Kidney capillary endothelial cell (primary cell): ENCODE measurements around the gene ECSIT.

Experiments used
- DNase-seq: peaks from one replicate; pipeline ENCODE4 v3.0.0-alpha.2; 2018; ENCODE audit warnings: low spot score

Gene ECSIT

GRCh38 chr19:11499890-11500420 lies 29.0 kb downstream of the ECSIT start:
- no peak for DNase-seq

- no peak for DNase-seq
Measured at GRCh38 chr19:11499220-11499726, 29.7 kb downstream of the ECSIT start.

GRCh38 chr19:11496391-11497163 lies 32.4 kb downstream of the ECSIT start:
- peak; percentile 74 for DNase-seq

GRCh38 chr19:11495885-11496284 lies 33.0 kb downstream of the ECSIT start:
- no peak for DNase-seq

GRCh38 chr19:11495481-11495880 lies 33.5 kb downstream of the ECSIT start:
- no peak for DNase-seq

GRCh38 chr19:11494634-11495285 lies 34.2 kb downstream of the ECSIT start:
- DNase-seq: no peak

- DNase-seq: no peak
Measured at GRCh38 chr19:11489378-11489777, 39.6 kb downstream of the ECSIT start.

GRCh38 chr19:11486661-11487503 lies 42.1 kb downstream of the ECSIT start:
- no peak for DNase-seq

- no peak for DNase-seq
Measured at GRCh38 chr19:11485245-11485837, 43.6 kb downstream of the ECSIT start.

- DNase-seq: no peak
Measured at GRCh38 chr19:11483366-11484111, 45.4 kb downstream of the ECSIT start.

- peak; percentile 75 for DNase-seq
Measured at GRCh38 chr19:11482384-11483050, 46.4 kb downstream of the ECSIT start.

GRCh38 chr19:11481534-11482383 lies 47.2 kb downstream of the ECSIT start:
- peak; percentile 58 for DNase-seq

- no peak for DNase-seq
Measured at GRCh38 chr19:11480715-11481533, 48.0 kb downstream of the ECSIT start, which contains the start of gene ELAVL3. ELAVL3 (minus strand) TSS chr19:11481046; CDS start chr19:11480608, 438 bp downstream.

- no peak for DNase-seq
Measured at GRCh38 chr19:11479898-11480714, 48.8 kb downstream of the ECSIT start.

- DNase-seq: peak; percentile 12
Measured at GRCh38 chr19:11479090-11479897, 49.6 kb downstream of the ECSIT start.

- no peak for DNase-seq
Measured at GRCh38 chr19:11478167-11479089, 50.5 kb downstream of the ECSIT start.
